ENCODE measurements around the gene WNT4. TPM values are rescaled to one million over a fixed set of nuclear protein-coding genes. Genes with fewer than 3 reads are reported as not detected.

Gene WNT4
- polyA plus RNA-seq, 6 donors from 2014 or later, result 0.32 TPM; not detected in 5

- Mint-ChIP-seq H3K27ac (no peak overlapping the region), H3K4me1 (no peaks in the 10 kb centered on the region), H3K9me3 (no peaks in the 10 kb centered on the region), H3K36me3 (peaks cover 0 to 7% of the 10 kb centered on the region in 2 donors), H3K27me3 (peaks cover 11 to 31% (median 27%) of the 10 kb centered on the region in 3 donors), H3K4me3 (no peak overlapping the region)
- DNase-seq (no peak), ATAC-seq (ENCODE audit: low read depth in 2 of 2) (no peak)
These were observed 12.6 kb upstream of the WNT4 start for GRCh38 chr1:22155517-22155916.

GRCh38 chr1:22154626-22155025 is 11.7 kb upstream of the WNT4 start:
- H3K36me3 Mint-ChIP-seq, result peaks cover 0 to 7% of the 10 kb centered on the region in 2 donors
- no peak overlapping the region for H3K4me3 Mint-ChIP-seq
- H3K9me3 Mint-ChIP-seq, result no peaks in the 10 kb centered on the region
- H3K27me3 Mint-ChIP-seq, result peaks cover 14 to 36% (median 27%) of the 10 kb centered on the region in 3 donors
- DNase-seq, result no peak
- no peak overlapping the region for H3K27ac Mint-ChIP-seq
- no peak for ATAC-seq (ENCODE audit: low read depth in 2 of 2)
- H3K4me1 Mint-ChIP-seq, result no peaks in the 10 kb centered on the region

GRCh38 chr1:22153660-22154437 is 11.0 kb upstream of the WNT4 start:
- ATAC-seq (ENCODE audit: low read depth in 2 of 2) (no peak), DNase-seq (no peak)
- Mint-ChIP-seq H3K9me3 (no peaks in the 10 kb centered on the region), H3K4me3 (peak overlapping the region in 1 of 8 donors; percentile 63), H3K27me3 (peaks cover 19 to 43% (median 34%) of the 10 kb centered on the region in 3 donors), H3K27ac (peak overlapping the region in 1 of 6 donors; percentile 45), H3K36me3 (peaks cover 0 to 7% of the 10 kb centered on the region in 2 donors), H3K4me1 (no peaks in the 10 kb centered on the region)

GRCh38 chr1:22150923-22151322 is 8.0 kb upstream of the WNT4 start:
- no peaks in the 10 kb centered on the region for H3K9me3 Mint-ChIP-seq
- H3K27me3 Mint-ChIP-seq, result peaks cover 35 to 65% (median 47%) of the 10 kb centered on the region in 3 donors
- no peak overlapping the region for H3K4me3 Mint-ChIP-seq
- H3K36me3 Mint-ChIP-seq, result peaks cover 0 to 7% of the 10 kb centered on the region in 2 donors
- peaks cover 0 to 3% (median 0%) of the 10 kb centered on the region in 3 donors for H3K4me1 Mint-ChIP-seq
- no peak overlapping the region for H3K27ac Mint-ChIP-seq
- no peak for DNase-seq
- no peak for ATAC-seq (ENCODE audit: low read depth in 2 of 2)

- H3K36me3 Mint-ChIP-seq, result no peaks in the 10 kb centered on the region
- no peaks in the 10 kb centered on the region for H3K9me3 Mint-ChIP-seq
- ATAC-seq (ENCODE audit: low read depth in 2 of 2) (peak; percentile 37 to 42), DNase-seq (no peak)
- peaks cover 33 to 79% (median 44%) of the 10 kb centered on the region in 3 donors for H3K27me3 Mint-ChIP-seq
- peaks cover 18 to 23% (median 19%) of the 10 kb centered on the region in 3 donors for H3K4me1 Mint-ChIP-seq
- peak overlapping the region; percentile 47 to 77 (median 60) for H3K4me3 Mint-ChIP-seq
- no peak overlapping the region for H3K27ac Mint-ChIP-seq
These were observed 407 bp downstream of the WNT4 start for GRCh38 chr1:22142315-22143064.

- no peak for DNase-seq
- ATAC-seq (ENCODE audit: low read depth in 2 of 2), result peak; percentile 13 to 20
- H3K27me3 Mint-ChIP-seq, result peaks cover 29 to 73% (median 40%) of the 10 kb centered on the region in 3 donors
These were observed 1.2 kb downstream of the WNT4 start for GRCh38 chr1:22141554-22142314.

GRCh38 chr1:22140694-22141093 is 2.2 kb downstream of the WNT4 start:
- no peak for ATAC-seq (ENCODE audit: low read depth in 2 of 2)
- H3K9me3 Mint-ChIP-seq, result no peaks in the 10 kb centered on the region
- no peaks in the 10 kb centered on the region for H3K36me3 Mint-ChIP-seq
- DNase-seq, result no peak
- no peak overlapping the region for H3K27ac Mint-ChIP-seq
- H3K4me1 Mint-ChIP-seq, result peaks cover 17 to 26% (median 25%) of the 10 kb centered on the region in 3 donors
- peaks cover 20 to 70% (median 37%) of the 10 kb centered on the region in 3 donors for H3K27me3 Mint-ChIP-seq
- H3K4me3 Mint-ChIP-seq, result peak overlapping the region in 3 of 8 donors; percentile 20 to 54 (median 47)

More at GRCh38 chr1:22141554-22142314, 1.2 kb downstream of the WNT4 start:
- Mint-ChIP-seq H3K36me3 (no peaks in the 10 kb centered on the region), H3K4me1 (peaks cover 17 to 26% (median 25%) of the 10 kb centered on the region in 3 donors), H3K27ac (peak overlapping the region in 1 of 6 donors; percentile 21), H3K4me3 (peak overlapping the region; percentile 47 to 77 (median 60)), H3K9me3 (no peaks in the 10 kb centered on the region)

GRCh38 chr1:22139817-22140216 is 3.1 kb downstream of the WNT4 start:
- peaks cover 17 to 26% (median 25%) of the 10 kb centered on the region in 3 donors for H3K4me1 Mint-ChIP-seq
- no peaks in the 10 kb centered on the region for H3K36me3 Mint-ChIP-seq
- H3K9me3 Mint-ChIP-seq, result no peaks in the 10 kb centered on the region
- H3K4me3 Mint-ChIP-seq, result peak overlapping the region in 1 of 8 donors; percentile 20
- no peak overlapping the region for H3K27ac Mint-ChIP-seq
- no peak for DNase-seq
- H3K27me3 Mint-ChIP-seq, result peaks cover 19 to 66% (median 28%) of the 10 kb centered on the region in 3 donors
- no peak for ATAC-seq (ENCODE audit: low read depth in 2 of 2)

- Mint-ChIP-seq H3K9me3 (no peaks in the 10 kb centered on the region), H3K36me3 (no peaks in the 10 kb centered on the region), H3K4me1 (peaks cover 17 to 25% (median 25%) of the 10 kb centered on the region in 3 donors), H3K27ac (no peak overlapping the region), H3K27me3 (peaks cover 14 to 66% (median 21%) of the 10 kb centered on the region in 3 donors), H3K4me3 (peak overlapping the region in 1 of 8 donors; percentile 32)
- DNase-seq (no peak), ATAC-seq (ENCODE audit: low read depth in 2 of 2) (no peak)
These were observed 3.8 kb downstream of the WNT4 start for GRCh38 chr1:22139066-22139594.

GRCh38 chr1:22137004-22137720 is 5.7 kb downstream of the WNT4 start:
- H3K36me3 Mint-ChIP-seq, result no peaks in the 10 kb centered on the region
- H3K27me3 Mint-ChIP-seq, result peaks cover 9 to 56% (median 15%) of the 10 kb centered on the region in 3 donors
- no peak overlapping the region for H3K27ac Mint-ChIP-seq
- H3K9me3 Mint-ChIP-seq, result no peaks in the 10 kb centered on the region
- H3K4me1 Mint-ChIP-seq, result peaks cover 11 to 19% (median 17%) of the 10 kb centered on the region in 3 donors
- ATAC-seq (ENCODE audit: low read depth in 2 of 2), result no peak
- DNase-seq, result no peak
- peak overlapping the region in 1 of 8 donors; percentile 56 for H3K4me3 Mint-ChIP-seq

- no peak for DNase-seq
- H3K27me3 Mint-ChIP-seq, result peaks cover 0 to 25% (median 9%) of the 10 kb centered on the region in 3 donors
- no peaks in the 10 kb centered on the region for H3K9me3 Mint-ChIP-seq
- H3K4me1 Mint-ChIP-seq, result peaks cover 7 to 15% (median 11%) of the 10 kb centered on the region in 3 donors
- no peak overlapping the region for H3K27ac Mint-ChIP-seq
- H3K36me3 Mint-ChIP-seq, result no peaks in the 10 kb centered on the region
- no peak overlapping the region for H3K4me3 Mint-ChIP-seq
- ATAC-seq (ENCODE audit: low read depth in 2 of 2), result no peak
These were observed 9.0 kb downstream of the WNT4 start for GRCh38 chr1:22133931-22134324.

- ATAC-seq (ENCODE audit: low read depth in 2 of 2) (no peak), DNase-seq (no peak)
- Mint-ChIP-seq H3K36me3 (no peaks in the 10 kb centered on the region), H3K27ac (no peak overlapping the region), H3K27me3 (peaks cover 0 to 22% (median 9%) of the 10 kb centered on the region in 3 donors), H3K4me3 (no peak overlapping the region), H3K4me1 (peaks cover 7 to 14% (median 11%) of the 10 kb centered on the region in 3 donors), H3K9me3 (no peaks in the 10 kb centered on the region)
These were observed 9.5 kb downstream of the WNT4 start for GRCh38 chr1:22133247-22133930.
